Activated effector memory CD4-positive, alpha-beta T cell treated with anti-CD3 and anti-CD28 coated beads, Interleukin-2, amount 50 U/mL, for 16 hours (primary cell): ENCODE data around the gene MMD.
"Not testable (repeated sequence)": the region's sequence is repeated elsewhere in the genome, so short reads cannot be mapped to it uniquely, and the experiment has no call there.

Source experiments
- DNase-seq: peaks from one replicate; pipeline ENCODE4 v3.0.0-alpha.2; 2020

The MMD gene, protein sequence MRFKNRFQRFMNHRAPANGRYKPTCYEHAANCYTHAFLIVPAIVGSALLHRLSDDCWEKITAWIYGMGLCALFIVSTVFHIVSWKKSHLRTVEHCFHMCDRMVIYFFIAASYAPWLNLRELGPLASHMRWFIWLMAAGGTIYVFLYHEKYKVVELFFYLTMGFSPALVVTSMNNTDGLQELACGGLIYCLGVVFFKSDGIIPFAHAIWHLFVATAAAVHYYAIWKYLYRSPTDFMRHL

DNA sequence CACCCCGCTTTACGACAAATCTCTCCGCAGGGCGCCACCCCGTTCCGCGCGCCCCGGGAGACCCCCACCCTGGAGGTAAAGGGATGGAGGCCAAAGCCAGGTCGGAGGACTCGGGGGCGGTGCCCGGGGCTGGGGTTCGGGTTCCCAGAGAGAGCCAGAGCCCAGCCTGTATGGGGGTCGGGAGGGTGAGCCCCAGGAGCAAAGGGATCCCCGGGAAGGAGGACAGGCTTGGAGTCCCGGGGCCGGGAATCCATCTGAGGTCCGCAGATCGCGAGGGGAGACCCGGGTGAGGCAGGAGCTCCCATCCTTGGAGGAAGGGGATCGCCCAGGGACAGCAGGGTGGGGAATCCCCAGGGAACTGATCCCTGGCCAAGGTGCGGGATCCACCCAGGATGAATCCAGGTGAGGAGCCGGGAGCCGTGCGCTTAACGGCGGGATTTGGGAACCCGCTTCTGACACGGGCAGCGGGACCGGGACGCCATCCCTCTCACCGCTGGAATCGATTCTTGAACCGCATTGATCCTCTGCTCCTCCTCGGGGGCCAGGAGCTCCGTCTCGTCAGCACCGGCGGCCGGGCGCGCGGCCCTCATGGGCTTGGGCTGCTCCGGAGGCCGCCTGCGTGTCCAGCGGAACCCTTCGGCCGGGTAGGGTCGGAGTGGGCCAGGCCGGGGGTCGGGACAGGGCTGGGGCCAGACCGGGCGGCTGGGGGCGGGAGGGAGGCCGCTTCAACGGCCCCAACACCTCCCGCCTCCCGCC lies at the start of gene MMD:
Gene MMD, minus strand, starts transcription at position 657 of the 756 bp plus-strand sequence. Its CDS starts 140 bp downstream, at position 517.
- DNase-seq: no peak

DNA sequence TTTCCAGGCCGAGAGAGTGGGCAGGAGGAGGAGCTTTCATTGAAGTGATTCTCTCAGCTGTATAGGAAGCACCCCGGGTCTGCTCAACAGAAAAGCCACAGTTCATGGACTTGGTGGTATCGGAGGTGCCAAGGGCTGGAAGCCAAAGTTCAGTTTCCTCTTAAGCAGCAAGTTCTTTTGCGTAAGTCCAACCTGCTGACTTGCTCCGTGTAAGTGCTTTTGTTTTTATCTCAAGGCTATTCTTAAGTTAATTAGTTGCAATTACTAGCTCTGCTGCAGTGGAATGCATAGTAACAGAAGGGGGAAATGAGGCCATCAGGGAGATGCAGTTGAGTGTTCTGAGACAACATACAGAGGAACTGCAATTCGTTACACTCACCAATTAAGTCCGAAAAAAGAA lies 45.0 kb upstream of the MMD start:
- no peak for DNase-seq

DNA sequence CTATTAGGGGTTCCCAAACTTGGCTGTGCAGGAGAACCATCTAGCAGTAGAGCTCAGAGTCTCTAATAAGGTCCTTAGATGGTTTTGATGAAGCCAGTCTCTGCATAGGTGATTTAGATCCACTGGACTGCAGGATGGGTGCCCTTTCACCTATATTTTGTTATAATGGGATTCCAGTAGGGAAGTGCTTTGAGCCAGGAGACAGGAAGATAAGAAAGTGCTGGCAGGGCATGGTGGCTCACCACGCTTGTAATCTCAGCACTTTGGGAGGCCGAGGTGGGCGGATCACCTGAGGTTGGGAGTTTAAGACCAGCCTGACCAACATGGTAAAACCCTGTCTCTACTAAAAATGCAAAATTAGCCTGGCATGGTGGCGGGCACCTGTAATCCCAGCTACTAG lies 44.1 kb upstream of the MMD start:
- not testable (repeated sequence) for DNase-seq

DNA sequence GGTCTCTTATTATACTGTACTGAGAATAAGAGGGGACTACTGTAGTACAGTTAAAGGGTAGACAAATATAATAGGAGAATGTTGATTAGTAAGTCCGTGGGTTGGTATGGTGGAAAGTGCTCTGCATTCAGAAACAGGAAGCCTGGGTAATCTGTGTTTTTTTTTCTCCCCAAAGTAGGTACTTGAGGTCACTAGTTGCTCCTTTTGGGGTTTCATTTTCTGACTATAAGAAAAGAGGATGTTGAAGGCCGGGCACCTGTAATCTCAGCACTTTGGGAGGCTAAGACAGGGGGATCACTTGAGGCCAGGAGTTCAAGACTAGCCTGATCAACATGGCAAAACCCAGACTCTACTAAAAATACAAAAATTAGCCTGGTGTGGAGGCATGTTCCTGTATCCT lies 42.0 kb upstream of the MMD start:
- no peak for DNase-seq

- no peak for DNase-seq
Measured at GRCh38 chr17:55462711-55463110, 41.1 kb upstream of the MMD start.

DNA sequence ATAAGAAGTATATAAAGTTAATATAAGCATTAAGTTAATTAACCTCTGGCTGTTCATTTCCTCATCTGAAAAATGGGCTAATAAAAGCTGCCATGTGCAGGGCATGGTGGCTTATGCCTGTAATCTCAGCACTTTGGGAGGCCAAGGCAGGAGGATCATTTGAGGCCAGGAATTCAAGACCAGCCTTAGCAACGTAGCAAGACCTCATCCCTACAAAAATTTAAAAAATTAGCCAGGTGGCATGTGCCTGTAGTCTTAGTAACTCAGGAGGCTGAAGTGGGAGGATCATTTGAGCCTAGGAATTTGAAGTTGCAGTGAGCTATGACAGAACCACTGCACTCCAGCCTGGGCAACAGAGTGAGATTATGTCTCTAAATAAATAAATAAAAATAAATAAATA lies 40.6 kb upstream of the MMD start:
- no peak for DNase-seq

DNA sequence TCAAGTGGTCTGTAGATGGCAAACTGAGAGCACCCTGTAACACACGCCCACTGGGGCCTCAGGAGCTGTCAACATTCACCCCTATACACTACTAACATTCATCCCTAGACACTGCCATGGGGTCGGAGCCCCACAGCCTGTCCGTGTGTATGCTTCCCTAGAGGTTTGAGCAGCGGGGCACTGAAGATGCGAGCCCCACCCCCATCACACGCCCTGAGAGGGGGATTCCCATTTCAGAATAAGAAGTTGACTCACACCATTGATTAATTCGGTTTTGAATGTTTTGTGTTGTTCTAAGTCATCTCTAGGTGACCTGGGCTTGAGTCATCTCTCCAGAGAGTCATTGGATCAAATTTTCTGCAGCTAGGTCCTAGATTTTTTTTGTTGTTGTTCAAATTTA lies 37.3 kb upstream of the MMD start:
- DNase-seq: peak; percentile 79

DNA sequence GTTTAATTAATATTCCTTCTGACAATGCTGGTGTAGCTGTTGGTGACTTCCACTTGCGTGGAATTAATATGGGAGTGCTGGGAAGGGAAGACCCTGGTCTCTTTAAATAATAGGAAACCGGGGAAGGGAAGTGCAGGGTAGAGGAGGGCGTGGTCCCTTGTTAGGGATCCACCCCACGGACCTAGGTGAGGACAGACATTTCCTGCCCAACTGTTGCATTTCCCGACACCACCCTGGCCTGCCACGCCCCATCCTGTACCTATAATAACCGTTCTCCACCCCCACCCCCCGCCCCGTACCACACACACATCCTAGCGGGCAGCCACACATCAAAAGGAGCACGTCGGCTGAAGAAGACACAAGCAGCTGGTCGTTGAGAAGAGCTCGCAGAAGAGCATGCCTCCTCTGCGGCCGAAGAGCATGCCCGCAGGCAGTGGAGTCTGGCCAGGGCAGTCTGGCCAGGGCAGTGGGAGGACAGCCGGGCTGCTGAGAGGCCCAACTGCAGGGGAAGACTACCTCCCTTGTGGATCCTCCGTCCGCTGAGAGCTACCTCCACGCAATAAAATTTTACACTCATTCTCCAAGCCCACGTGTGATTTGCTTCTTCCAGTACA lies 36.8 kb upstream of the MMD start:
- no peak for DNase-seq

- no peak for DNase-seq
Measured at GRCh38 chr17:55456307-55457240, 34.9 kb upstream of the MMD start.

DNA sequence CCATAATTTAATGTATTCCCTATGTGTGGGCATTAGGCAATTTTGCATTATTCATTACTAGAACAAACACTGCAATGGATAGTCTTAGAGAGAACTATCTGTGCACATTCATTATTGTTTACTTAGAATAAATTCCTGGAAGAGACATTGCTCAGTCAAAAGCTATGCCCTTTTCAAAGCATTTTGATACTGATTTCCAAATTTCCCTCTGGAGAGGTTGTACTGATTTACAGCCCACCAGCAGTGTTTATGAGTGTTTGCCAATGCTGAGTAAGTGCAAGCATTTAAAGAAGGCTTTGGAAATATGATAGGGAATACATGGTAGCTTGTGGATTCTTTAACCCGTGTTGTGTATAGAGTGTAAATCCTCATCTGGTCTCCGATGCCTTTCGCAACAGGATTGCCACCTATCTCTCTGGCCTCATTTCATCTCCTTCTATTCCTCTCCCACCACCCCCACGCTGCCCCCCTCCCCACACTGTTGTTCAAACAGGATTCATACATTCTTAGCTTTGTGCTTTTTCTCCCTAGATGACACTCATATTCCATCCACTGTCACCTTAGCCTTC lies 33.4 kb upstream of the MMD start:
- no peak for DNase-seq

GRCh38 chr17:55453839-55454557 lies 32.4 kb upstream of the MMD start:
- no peak for DNase-seq

- no peak for DNase-seq
Measured at GRCh38 chr17:55452139-55452790, 30.6 kb upstream of the MMD start.

- DNase-seq: no peak
Measured at GRCh38 chr17:55451758-55452138, 30.1 kb upstream of the MMD start.

DNA sequence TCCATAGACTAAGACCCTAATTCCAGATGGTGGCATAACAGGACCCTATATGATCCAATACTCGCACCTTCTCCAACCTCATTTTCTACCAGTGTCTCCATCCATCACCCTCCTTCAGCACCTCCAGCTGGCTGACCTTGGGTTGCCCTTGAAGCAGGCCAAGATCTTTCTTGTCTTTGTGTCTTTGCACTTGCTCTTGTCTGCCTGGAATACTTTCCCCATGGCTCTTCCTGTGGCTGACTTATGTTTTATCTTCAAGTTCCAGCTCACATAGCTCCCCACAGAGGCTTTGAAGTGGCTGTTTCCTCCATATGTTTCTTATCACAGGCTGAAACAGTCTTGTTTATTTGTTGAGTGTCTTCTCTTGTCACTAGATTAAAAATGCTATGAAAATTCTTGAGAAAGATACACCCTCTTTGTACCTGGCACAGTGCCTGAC lies 29.6 kb upstream of the MMD start:
- DNase-seq: no peak

DNA sequence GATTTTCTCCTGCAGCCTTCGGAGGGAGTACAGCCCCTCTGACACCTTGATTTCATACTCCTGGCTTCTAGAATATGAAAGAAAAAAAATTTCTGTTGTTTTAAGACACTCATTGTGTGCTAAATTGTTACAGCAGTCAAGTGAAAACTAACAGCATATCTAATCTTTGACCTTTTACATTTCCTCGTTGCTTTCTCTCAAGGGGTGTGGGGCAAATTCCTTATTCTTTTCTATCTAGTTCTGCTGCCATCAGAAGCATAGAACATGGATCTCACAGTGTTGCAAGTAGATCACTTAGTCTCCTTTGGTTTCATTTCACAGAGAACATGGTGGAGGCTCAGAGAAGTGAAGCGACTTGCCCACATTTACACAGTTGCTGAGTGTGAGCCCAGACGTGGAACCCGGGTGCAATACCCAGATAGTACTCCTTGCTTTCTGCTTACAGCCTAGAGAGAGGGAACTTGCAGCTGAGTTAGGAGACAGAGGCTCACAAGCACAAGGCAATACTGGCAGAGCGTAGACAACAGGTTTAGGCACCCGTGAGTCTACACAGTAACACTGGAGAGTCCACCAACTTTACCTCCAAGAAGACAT lies 28.7 kb upstream of the MMD start:
- DNase-seq: no peak

DNA sequence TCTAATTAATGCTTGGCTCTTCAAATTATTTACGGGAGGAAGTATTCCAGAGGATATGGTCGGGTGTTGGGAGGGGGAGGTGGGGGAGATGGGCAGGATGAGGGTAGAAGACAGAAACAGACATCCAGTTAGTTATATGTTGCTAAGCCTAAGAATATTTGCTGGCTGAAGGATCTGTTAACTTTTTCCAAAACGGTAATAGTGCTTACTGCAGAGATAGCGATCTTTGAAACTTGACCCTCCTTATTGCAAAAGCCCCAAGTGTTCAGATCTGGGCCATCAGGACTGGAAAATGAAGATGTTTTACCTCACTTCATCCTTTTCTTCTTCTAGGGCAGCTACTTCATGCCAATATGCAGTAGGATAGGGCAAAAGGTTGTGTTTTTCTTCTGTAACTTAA lies 27.0 kb upstream of the MMD start:
- DNase-seq: no peak

DNA sequence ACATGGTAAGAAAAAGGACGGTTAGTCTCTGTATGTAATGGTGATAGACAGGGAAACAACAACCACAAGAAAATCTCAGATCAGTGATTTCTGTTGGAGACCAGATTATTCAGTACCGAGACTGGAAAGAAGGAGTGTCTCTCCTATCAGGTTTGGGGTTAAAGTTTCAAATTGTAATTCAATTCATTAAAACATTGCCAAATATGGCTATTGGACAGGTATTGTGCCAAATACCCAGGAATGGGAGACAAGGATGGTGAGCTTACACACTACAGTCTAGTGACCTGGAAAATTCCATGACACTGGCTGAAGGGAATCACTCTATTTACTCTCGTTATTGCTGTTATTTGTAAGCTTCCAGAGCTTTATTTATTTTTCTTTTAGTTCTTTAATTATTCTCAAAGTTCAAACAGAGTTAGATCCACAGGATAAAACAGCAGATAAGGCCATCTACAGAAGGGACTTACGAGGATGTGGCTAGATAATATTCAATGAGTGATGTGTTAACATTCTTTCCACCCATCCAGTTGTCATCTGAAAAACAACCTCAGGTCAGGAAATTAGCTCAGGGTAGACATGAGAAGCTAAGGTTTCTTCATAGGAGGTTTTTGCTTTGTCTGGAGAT lies 25.1 kb upstream of the MMD start:
- DNase-seq: no peak

DNA sequence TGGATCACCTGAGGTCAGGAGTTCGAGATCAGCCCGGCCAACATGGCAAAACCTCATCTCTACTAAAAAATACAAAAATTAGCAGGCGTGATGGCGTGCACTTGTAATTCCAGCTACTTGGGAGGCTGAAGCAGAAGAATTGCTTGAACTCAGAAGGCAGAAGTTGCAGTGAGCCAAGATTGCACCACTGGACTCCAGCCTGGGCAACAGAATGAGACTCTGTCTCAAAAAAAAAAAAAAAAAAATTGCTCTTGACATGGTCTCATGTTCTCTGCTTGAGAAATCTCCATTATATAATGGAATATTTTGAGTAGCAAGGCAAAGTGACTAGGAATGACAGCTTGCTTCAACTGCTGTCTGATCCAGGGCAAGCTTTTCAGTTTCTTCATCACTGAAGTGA lies 24.4 kb upstream of the MMD start:
- not testable (repeated sequence) for DNase-seq

DNA sequence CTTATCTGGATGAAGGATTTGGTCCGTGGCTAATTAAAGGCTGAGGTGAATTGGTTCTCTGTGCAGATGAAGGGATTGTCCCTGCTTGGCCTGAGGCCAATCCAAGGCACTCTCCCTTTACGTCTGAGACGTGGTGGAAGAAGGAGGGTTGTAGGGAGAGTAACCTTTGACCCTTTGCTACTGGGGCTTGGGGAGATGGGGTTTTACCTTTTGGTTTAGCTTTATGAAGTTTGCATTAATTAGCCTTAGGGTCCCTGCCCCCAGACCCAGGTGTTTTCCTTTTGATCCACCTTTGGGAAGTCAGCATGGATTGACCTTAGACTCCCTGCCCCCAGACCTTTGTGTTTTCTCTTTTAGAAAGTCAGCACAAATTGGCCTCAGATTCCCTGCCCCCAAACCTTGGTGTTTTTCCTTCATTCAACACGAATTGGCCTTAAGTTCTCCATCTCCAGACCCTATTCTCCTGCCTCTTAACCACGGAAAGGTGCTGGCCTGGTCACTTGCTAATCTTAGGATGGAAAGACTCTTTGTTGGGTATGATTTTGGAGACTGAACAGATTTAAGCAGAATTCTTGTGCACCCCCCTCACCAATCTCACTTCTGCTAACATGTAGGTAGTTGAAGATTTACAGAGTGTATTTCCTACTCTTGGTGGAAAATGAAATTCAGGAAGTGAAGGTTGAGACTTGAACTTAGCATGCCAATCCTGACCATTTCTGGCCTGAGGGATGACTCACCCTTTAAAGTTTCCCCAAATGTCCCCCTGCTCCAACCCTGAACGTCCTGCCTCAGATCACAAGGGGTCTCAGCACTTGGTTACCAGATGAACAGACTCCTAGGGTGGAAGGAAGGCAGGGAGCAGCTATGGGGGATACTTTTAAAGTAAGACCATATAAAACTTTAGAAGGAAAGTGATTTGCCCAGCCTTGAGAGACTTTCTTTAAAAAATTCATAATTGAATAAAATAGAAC lies 23.1 kb upstream of the MMD start:
- no peak for DNase-seq
